PC-9 (cell line): Measurements from ENCODE around the gene ZMIZ1.

Experiments used
- CTCF ChIP-seq: fragments of 200-600 bp; sonication (generic); conservative IDR thresholded peaks from 2 replicates; pipeline ENCODE4 v1.6.1; 2017; ENCODE audit warnings: mixed run types, antibody characterized with exemption, mild to moderate bottlenecking, moderate library complexity
- EZH2 ChIP-seq: fragments of 200-600 bp; sonication (generic); IDR thresholded peaks from 2 replicates; pipeline ENCODE4 v1.8.0; 2017; ENCODE audit warnings: antibody characterized with exemption, low read depth

GRCh38 chr10:79248341-79249185, 179.8 kb downstream of the ZMIZ1 start:
- TF ChIP-seq EZH2 (no peak), CTCF (no peak)
